GM18873 (cell line): ENCODE results near the gene ACO2.
"Not testable (repeated sequence)": the region's sequence is repeated elsewhere in the genome, so short reads cannot be mapped to it uniquely, and the experiment has no call there.

Experiments used
- ATAC-seq: cut with Tn5 transposase; IDR thresholded peaks from one replicate; pipeline ENCODE4 v1.9.1; 2021; ENCODE audit warnings: mild to moderate bottlenecking, moderate library complexity, moderate number of reproducible peaks; ENCODE audit not compliant: unreplicated experiment, low FRiP score

The ACO2 gene

DNA sequence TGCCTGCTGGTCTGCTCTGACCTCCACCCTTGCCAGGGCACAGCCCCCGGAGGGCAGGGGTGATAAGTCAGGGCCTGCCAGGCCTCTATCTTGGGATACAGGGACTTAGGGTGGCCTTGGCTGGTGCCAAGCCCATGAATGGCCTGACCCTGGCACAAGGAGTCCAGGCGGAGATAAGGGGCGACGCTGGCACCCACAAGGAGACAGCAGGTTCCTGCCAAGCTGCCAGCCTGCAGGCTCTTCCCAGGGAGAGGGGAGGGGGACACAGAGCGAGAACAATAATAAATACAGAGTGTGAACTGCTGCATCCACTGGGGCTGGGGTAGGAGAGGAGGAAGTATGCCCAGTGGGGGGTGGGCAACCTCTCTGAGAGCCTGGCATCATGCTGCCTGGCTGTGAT lies 92.9 kb downstream of the ACO2 start:
- ATAC-seq: no peak

DNA sequence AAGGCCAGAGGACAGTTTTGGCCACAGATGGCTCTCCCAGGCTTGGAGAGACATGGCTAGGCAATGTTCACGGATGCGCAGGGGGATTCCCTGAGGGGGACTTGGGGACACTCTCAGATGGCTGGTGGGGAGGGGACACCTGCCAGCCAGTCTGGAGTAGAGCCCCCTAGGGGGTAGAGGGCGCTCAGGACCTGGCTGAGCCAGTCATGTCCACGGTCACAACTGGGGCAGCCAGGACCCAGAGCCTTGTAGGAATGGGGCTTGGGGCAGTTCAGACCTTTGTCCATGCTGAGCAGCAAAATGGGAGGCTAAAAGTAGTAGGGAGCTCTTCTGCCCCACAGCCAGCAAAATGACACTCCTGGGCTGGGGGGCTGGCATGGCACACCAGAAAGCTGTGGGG lies 93.5 kb downstream of the ACO2 start:
- ATAC-seq: no peak

DNA sequence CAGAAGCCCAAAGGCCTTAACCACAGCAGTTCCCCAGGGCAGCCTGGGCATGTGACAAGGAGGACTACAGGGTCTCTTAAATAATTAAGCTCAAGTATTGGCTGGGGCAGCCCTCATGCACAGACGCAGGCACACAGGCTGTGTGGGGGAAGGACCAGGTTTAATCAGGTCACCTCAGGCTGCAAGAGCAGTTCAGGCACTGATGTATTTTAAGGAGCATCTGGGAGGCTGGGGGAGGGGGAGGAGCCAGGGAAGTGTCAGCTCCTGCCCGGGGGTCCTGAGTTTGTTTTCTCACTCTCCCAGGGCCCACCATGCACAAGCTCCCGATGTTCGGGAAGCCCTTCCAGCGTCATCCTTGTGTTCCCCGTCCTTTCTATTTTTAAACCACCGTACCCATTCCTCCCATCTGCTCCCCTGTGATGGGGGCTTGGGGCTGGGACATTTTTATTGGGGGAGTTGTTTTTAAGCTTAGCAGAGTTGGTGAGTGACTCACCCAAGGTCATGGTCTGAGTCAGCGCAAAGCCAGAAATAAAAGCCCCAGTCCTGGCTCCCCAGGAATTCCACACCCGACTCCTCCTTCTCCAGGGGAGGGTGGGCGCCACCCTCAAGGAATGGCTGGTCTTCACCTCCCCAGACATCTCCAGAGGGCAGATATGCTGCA lies 94.3 kb downstream of the ACO2 start:
- no peak for ATAC-seq

DNA sequence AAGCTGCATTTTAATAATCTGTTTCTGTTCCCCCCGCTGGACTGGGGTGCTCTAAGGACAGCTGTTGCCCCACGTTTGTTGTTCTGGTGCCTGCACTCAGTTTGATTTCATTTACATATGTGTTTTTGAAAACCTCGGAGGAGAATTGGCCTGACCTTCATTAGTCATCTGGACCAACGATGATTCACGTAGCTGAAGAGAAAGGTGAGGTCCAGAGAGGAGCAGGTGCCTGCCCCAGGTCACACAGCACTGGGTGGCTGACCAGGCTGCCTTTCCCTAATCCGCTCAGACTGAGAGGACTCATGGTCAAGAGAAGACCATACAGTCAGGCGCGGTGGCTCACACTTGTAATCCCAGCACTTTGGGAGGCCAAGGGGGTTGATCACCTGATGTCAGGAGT lies 95.6 kb downstream of the ACO2 start:
- no peak for ATAC-seq

DNA sequence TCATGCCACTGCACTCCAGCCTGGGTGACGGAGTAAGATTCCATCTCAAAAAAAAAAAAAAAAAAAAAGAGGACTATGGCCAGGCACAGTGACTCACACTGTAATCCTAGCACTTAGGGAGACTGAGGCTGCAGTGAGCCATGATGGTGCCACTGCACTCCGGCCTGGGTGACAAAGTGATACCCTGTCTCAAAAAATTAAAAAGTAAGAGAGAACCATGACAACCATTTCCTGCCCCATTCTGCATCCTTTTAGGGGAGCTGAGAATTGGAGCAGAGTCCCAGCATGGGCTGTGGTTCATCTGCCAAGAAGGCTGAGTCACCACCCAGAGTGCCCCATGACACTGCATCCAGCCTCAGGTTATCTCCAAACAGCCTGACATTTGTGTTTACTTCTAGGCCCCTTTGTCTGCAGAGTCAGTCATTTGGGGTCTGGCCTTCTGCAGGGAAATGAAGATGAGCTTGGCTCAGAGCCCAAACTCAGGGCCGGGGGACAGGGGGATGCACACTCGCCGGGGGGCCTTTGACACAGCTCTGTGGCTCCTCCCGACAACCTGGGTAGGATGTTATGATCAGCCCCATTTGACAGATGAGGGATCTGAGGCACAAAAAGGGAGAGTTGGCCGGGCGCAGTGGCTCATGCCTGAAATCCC lies 96.6 kb downstream of the ACO2 start:
- ATAC-seq: no peak

DNA sequence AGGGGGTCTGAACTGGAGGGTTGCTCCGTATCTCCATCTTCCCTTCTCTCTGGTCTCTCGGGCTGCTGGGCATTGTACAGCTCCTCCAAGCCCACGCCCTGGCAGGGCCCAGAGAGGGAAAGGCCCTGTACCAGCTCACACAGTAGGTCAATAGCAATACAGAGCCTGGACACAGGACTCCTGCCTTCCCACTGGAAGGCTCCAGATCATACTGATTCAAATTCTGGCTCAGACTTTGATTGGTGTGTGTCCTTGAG lies 98.5 kb downstream of the ACO2 start:
- ATAC-seq: no peak

DNA sequence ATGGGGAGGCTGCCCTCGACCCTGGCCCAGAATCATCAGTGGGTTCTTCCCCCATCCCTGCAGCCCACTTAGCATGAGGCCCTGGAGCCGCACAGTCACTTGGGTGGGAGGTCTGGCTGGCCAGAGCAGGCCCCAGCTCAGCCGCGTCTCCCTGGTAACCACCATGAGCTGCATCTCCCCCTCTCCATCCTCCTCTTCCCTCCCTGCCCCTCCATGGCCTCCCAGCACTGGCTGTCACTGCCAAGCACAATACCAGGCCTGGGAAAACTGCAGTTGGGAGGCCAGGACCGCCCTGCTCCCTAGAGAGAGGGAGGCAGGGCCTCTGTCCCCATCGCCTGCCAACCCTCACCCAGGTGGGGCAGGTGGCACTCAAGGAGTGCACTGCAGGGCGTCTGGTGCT lies 99.9 kb downstream of the ACO2 start:
- ATAC-seq: no peak

DNA sequence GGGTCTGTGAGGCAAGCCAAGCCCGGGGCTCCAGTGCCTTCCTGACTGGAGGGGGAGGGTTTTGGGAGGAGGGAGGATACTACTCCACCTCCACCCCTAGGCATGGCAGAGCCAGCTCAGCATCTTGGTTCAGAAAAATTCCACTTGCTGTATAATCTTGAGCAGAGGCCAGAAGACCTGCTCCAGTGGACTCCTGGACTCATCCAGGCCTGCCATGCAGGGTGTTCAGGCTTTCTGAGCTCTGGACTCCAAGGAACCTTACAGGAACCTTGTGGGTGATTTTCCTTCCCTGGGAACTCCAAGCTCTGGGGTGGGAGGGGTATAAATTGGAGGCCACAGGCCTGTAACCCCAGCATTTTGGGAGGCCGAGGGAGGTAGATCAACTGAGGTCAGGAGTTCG lies 101.3 kb downstream of the ACO2 start:
- no peak for ATAC-seq

DNA sequence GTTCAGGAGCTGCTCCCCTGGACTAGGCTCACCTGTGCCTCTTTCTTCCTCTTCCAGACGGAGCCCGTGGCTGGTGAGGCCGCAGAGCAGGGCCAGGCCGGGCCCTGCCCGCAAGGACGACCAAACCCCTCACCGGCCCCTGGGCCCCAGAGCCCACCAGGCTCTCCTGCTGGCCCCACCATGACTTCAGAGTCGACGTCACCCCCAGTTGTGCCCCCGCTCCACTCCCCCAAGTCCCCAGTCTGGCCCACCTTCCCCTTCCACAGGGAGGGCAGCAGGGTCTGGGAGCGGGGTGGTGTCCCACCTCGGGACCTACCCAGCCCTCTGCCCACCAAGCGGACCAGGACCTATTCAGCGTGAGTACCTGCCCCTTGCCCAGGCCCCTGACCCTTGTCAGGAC lies 102.9 kb downstream of the ACO2 start:
- no peak for ATAC-seq

DNA sequence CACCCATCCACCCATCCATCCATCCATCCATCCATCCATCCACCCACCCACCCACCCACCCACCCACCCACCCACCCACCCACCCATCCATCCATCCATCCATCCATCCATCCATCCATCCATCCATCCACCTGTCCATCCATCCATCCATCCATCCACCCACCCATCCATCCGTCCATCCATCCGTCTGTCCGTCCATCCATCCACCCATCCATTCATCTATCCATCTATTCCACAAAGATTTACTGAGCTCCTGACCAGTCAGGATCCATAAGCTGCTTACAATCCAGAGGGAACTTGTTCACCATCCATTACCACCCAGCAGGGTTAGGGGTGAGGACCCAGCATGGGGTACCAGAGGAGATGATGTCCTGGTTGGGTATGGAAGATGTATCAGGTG lies 103.4 kb downstream of the ACO2 start:
- not testable (repeated sequence) for ATAC-seq

DNA sequence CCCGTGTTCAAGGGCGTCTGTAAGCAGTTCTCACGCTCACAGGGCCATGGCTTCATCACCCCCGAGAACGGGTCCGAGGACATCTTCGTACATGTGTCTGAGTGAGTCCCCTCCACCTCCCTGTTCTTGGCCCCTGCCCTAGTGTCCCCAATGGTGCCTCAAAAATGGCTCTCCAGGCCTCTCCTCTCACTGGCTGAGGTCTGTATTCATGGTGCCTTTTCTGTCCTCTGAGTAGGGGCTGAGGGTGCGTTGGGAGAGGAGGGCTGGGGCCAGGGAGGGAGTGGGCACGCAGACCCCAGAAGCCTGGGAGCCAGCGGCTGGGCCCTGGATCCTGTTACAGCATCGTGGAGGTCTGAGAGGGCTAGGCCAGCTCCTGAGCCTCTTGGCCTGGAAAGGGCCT lies 104.8 kb downstream of the ACO2 start:
- no peak for ATAC-seq

DNA sequence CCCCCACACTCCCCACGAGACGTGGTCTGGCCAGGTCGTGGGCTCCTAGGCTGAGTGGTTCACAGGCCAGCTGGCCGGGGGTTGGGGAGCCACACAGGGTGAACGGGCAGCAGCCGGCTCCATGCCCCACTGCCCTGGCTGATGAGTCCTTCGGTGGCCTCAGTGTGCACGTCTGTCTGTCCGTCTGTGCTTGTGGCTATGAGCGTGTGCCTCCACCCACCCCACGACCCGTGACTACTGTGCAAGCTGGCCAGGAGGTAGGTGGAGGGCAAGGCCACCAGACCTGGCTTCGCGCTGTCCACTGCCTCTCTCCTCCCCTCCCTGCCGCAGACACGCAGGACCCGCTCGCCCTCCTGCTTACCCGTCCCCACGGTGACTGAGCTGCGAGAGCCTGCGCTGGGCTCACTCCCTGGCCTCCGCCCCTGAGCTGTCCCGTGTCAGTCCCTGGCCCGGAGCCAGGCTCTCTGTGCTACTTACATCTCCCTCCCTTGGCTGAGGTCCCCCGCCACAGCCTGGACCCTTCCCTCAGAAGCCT lies 106.0 kb downstream of the ACO2 start:
- no peak for ATAC-seq

DNA sequence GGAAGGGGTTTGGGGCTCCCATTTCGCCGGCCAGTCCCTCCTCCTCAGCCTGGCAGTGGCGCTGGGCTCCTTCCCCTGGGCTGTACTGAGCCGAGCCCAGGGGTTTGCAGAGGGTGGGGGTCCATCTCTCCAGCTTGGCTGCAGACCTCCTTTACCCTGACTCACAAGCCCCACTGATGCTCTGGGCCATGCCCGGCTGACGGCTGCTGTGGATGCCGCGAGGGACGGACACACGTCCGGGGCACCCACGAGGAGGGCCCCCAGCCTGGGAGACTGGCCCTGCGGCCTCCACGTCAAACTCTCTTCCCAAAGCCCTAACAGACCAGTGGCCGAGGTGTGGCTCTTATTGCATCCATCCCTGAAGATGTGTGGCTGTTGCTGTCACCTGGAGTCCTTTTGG lies 106.6 kb downstream of the ACO2 start:
- ATAC-seq: no peak

DNA sequence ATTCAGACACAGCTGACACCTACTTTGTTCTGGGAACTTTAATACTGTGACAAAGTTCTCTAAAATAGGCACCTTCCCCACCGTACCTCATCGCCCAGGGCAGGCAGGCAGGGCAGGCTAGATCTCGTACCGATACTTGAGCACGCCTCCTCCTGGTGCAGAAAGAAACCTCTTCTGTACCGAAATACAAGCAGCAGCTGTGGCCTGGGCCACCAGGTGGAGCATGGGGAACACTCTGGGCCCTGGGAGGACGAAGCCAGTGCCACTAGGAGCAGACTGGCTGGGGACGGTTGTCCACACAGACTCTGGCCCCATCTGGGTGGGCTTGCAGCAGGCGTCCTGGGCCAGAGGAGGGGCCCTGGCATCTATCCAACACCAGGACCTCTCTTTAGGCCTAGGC lies 108.0 kb downstream of the ACO2 start:
- no peak for ATAC-seq

DNA sequence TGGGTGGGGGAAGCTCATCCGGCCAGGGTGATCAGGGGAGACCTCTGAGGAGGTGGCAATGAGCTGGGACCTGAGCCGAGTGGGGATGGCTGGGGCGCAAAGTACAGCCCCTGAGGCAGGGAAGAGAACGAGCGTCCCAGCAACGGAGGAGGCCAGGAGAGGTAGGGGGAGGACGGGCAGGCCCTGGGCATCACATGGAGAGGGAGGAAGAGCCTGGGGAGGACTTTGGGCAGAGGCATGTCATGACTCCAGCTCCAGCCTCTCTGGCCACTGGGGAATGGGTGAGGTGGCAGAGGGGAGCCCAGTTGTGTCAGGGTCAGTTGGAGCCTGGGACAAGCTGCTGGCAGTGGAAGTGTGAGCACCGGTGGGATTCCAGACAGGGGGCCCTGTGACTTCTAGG lies 109.2 kb downstream of the ACO2 start:
- no peak for ATAC-seq
